ENCODE data around the gene XG. TPM values are rescaled to one million over a fixed set of nuclear protein-coding genes. Genes with fewer than 3 reads are reported as not detected.

The XG gene
- total RNA-seq, 6 donors from 2014 or later: 0.69 to 0.81 TPM; not detected in 4

GRCh38 chrX:2708592-2709188 is 43.1 kb upstream of the XG start:
- TF ChIP-seq EP300 (IDR thresholded peaks at IDR 0.05) (no peak), POLR2A (IDR thresholded peaks at IDR 0.05) (no peak), CTCF (IDR thresholded peaks at IDR 0.05) (no peak), POLR2AphosphoS5 (IDR thresholded peaks at IDR 0.05) (no peak)
- Histone ChIP-seq H3K4me3 (no peak overlapping the region), H3K36me3 (peaks cover 0 to 15% (median 5%) of the 10 kb centered on the region in 4 donors), H3K9me3 (no peaks in the 10 kb centered on the region), H3K27me3 (no peaks in the 10 kb centered on the region), H3K27ac (peak overlapping the region; percentile 24 to 76 (median 36)), H3K4me1 (peaks cover 60 to 77% (median 70%) of the 10 kb centered on the region in 4 donors)
- WGBS, 2 donors: 72 to 87% methylated on average over 10 of the region's 10 CpGs
- ATAC-seq (ENCODE audit: low FRiP score in 2 of 2) (peak in 1 of 2 donors; percentile 17), DNase-seq (no peak)

GRCh38 chrX:2709556-2709955 is 42.3 kb upstream of the XG start:
- TF ChIP-seq CTCF (IDR thresholded peaks at IDR 0.05): no peak
- no peak for TF ChIP-seq POLR2AphosphoS5 (IDR thresholded peaks at IDR 0.05)
- no peak for TF ChIP-seq POLR2A (IDR thresholded peaks at IDR 0.05)
- TF ChIP-seq EP300 (IDR thresholded peaks at IDR 0.05): no peak
- peak overlapping the region in 1 of 4 donors; percentile 10 for H3K4me3 ChIP-seq
- WGBS, 2 donors: 88 to 89% methylated on average over 9 of the region's 9 CpGs
- peak overlapping the region; percentile 64 to 73 (median 68) for H3K27ac ChIP-seq
- peaks cover 0 to 18% (median 7%) of the 10 kb centered on the region in 4 donors for H3K36me3 ChIP-seq
- ATAC-seq (ENCODE audit: low FRiP score in 2 of 2) (no peak), DNase-seq (no peak)
- H3K4me1 ChIP-seq: peaks cover 55 to 69% (median 62%) of the 10 kb centered on the region in 4 donors
- no peaks in the 10 kb centered on the region for H3K27me3 ChIP-seq
- no peaks in the 10 kb centered on the region for H3K9me3 ChIP-seq

- peak in 1 of 4 donors; percentile 79 for TF ChIP-seq EP300 (IDR thresholded peaks at IDR 0.05)
- peak in 1 of 4 donors; percentile 31 for TF ChIP-seq POLR2A (IDR thresholded peaks at IDR 0.05)
- no peak for TF ChIP-seq CTCF (IDR thresholded peaks at IDR 0.05)
- TF ChIP-seq POLR2AphosphoS5 (IDR thresholded peaks at IDR 0.05): no peak
- peaks cover 0 to 25% (median 14%) of the 10 kb centered on the region in 4 donors for H3K36me3 ChIP-seq
- WGBS, 2 donors: 31 to 37% methylated on average over 15 of the region's 15 CpGs
- ATAC-seq (ENCODE audit: low FRiP score in 2 of 2) (peak; percentile 34 to 84), DNase-seq (no peak)
- no peaks in the 10 kb centered on the region for H3K9me3 ChIP-seq
- peaks cover 48 to 62% (median 57%) of the 10 kb centered on the region in 4 donors for H3K4me1 ChIP-seq
- H3K27ac ChIP-seq: peak overlapping the region; percentile 64 to 73 (median 68)
- H3K27me3 ChIP-seq: no peaks in the 10 kb centered on the region
- H3K4me3 ChIP-seq: peak overlapping the region in 1 of 4 donors; percentile 10
Observed at GRCh38 chrX:2710041-2710840, 41.6 kb upstream of the XG start.

DNA sequence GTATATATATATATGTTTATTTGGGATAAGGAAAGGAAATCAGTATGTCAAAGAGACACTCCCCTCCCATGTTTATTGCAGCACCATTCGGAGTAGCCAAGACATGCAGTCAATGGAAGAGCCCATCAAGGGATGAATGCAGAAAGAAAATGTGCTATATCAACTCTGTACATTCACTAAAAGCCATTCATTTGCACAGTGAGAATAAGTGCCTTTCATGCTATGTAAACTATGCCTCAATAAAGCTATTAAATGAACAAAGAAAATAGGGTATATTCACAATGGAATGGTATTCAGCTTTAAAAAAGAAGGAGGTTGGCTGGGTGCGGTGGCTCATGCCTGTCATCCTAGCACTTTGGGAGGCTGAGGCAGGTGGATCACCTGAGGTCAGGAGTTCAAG is 40.4 kb upstream of the XG start:
- Histone ChIP-seq H3K9me3 (no peaks in the 10 kb centered on the region), H3K27me3 (no peaks in the 10 kb centered on the region), H3K4me1 (peaks cover 37 to 50% (median 46%) of the 10 kb centered on the region in 4 donors), H3K36me3 (peaks cover 0 to 37% (median 21%) of the 10 kb centered on the region in 4 donors), H3K4me3 (no peak overlapping the region), H3K27ac (no peak overlapping the region)
- WGBS, 2 donors: 89 to 90% methylated on average over 2 of the region's 2 CpGs
- ATAC-seq (ENCODE audit: low FRiP score in 2 of 2) (no peak), DNase-seq (no peak)
- TF ChIP-seq POLR2A (IDR thresholded peaks at IDR 0.05): no peak
- TF ChIP-seq CTCF (IDR thresholded peaks at IDR 0.05): no peak
- TF ChIP-seq POLR2AphosphoS5 (IDR thresholded peaks at IDR 0.05): no peak
- no peak for TF ChIP-seq EP300 (IDR thresholded peaks at IDR 0.05)
